Skin of body (tissue), 2 donors: ENCODE measurements around the gene SAGE1. TPM values are rescaled to one million over a fixed set of nuclear protein-coding genes. Genes with fewer than 3 reads are reported as not detected.
"Not testable (repeated sequence)": the region's sequence is repeated elsewhere in the genome, so short reads cannot be mapped to it uniquely, and the experiment has no call there.

ENCODE experiments used
- DNase-seq: peaks from one replicate; lab custom pipeline; 2025; lab: John Stamatoyannopoulos, UW
- total RNA-seq: library from RNA; depleted of rRNA; stranded (reverse); fragments of >200 nt; gene quantifications from one replicate; pipeline ENCODE4 v1.2.3, GENCODE V29; 2014

The SAGE1 gene, protein sequence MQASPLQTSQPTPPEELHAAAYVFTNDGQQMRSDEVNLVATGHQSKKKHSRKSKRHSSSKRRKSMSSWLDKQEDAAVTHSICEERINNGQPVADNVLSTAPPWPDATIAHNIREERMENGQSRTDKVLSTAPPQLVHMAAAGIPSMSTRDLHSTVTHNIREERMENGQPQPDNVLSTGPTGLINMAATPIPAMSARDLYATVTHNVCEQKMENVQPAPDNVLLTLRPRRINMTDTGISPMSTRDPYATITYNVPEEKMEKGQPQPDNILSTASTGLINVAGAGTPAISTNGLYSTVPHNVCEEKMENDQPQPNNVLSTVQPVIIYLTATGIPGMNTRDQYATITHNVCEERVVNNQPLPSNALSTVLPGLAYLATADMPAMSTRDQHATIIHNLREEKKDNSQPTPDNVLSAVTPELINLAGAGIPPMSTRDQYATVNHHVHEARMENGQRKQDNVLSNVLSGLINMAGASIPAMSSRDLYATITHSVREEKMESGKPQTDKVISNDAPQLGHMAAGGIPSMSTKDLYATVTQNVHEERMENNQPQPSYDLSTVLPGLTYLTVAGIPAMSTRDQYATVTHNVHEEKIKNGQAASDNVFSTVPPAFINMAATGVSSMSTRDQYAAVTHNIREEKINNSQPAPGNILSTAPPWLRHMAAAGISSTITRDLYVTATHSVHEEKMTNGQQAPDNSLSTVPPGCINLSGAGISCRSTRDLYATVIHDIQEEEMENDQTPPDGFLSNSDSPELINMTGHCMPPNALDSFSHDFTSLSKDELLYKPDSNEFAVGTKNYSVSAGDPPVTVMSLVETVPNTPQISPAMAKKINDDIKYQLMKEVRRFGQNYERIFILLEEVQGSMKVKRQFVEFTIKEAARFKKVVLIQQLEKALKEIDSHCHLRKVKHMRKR
- not detected for total RNA-seq

DNA sequence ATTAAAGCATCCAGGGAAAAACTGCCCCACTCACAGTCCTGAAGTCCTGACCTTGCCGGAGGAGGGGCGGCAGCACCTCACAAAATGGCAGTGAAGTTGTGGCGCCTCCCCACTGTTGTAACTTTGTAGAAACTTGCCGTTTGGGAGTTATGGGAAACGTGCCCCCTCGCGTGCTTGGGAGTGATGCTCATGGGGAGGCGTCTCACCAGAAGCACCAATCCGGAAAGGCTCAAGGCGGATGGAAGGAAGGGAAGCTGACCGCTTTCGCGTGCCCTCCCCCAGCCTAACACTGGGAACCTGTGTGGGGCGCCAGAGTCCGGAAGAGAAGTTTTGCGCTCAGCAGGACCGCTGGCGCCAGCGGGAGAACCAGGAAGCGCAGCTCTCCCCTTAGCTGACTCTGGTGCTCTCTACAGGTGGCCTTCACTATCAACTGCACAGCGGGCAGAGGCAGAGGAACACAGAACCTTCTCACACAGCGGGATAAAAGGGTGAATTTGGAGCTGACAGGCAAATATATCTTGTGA lies at the start of gene SAGE1, which contains the start of gene CT45A10:
Gene SAGE1, plus strand, starts transcription at position 423 of the 524 bp plus-strand sequence. CDS start 2,527 bp downstream, outside the sequence.
Gene CT45A10, minus strand, starts transcription at position 151 of the 524 bp plus-strand sequence. CDS start 8,100 bp downstream, outside the sequence.
- no peak for DNase-seq

DNA sequence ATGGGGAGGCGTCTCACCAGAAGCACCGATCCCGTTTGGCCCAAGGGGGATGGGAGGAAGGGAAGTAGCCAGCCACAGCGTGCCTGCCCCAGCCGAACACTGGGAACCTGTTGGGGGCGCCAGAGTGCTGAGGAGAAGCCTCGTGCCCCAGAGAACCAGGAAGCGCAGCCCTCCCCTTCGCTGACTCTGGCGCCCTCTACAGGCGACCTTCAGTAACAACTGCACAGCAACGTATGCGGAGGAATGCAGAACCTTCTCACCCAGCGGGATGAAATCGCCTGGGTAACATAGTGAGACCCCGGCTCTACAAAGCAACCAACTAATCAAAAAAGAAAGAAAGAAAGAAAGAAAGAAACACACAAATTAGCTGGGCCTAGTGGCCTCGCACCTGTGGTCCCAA lies 39.1 kb upstream of the SAGE1 start, which contains the start of gene CT45A8:
Gene CT45A8, minus strand, starts transcription at position 101 of the 400 bp plus-strand sequence. CDS start 3,755 bp downstream, outside the sequence.
- not testable (repeated sequence) for DNase-seq

DNA sequence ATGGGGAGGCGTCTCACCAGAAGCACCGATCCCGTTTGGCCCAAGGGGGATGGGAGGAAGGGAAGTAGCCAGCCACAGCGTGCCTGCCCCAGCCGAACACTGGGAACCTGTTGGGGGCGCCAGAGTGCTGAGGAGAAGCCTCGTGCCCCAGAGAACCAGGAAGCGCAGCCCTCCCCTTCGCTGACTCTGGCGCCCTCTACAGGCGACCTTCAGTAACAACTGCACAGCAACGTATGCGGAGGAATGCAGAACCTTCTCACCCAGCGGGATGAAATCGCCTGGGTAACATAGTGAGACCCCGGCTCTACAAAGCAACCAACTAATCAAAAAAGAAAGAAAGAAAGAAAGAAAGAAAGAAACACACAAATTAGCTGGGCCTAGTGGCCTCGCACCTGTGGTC lies 21.8 kb upstream of the SAGE1 start, which contains the start of gene CT45A9:
Gene CT45A9, minus strand, starts transcription at position 101 of the 400 bp plus-strand sequence. CDS start 3,751 bp downstream, outside the sequence.
- not testable (repeated sequence) for DNase-seq

GRCh38 chrX:135882741-135883140 lies 10.8 kb upstream of the SAGE1 start:
- not testable (repeated sequence) for DNase-seq

DNA sequence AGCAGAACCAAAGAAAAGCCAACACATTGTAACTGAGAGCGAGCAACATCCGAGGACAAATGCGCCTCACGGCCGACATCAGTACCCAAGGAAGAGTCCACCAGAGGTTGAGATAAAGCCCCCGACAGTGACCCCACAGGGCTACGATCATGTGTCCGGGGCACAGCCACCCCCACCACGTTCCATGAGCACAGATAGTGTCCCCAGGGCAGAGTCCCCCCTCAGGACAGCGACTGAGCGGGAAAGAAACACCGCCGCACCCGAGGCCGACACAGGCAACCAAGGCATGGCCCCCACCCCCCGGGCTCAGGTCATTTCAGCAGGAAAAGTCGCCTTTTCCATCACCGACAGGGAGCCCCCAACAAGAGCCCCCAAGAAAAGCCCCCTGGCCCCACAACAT lies 5.3 kb upstream of the SAGE1 start:
- DNase-seq: not testable (repeated sequence)

DNA sequence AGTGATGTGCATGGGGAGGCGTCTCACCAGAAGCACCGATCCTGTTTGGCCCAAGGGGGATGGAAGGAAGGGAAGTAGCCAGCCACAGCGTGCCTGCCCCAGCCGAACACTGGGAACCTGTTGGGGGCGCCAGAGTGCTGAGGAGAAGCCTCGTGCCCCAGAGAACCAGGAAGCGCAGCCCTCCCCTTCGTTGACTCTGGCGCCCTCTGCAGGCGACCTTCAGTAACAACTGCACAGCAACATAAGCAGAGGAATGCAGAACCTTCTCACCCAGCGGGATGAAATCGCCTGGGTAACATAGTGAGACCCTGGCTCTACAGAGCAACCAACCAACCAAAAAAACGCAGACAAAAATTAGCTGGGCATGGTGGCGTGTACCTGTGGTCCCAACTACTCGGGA lies 4.5 kb upstream of the SAGE1 start:
- not testable (repeated sequence) for DNase-seq

DNA sequence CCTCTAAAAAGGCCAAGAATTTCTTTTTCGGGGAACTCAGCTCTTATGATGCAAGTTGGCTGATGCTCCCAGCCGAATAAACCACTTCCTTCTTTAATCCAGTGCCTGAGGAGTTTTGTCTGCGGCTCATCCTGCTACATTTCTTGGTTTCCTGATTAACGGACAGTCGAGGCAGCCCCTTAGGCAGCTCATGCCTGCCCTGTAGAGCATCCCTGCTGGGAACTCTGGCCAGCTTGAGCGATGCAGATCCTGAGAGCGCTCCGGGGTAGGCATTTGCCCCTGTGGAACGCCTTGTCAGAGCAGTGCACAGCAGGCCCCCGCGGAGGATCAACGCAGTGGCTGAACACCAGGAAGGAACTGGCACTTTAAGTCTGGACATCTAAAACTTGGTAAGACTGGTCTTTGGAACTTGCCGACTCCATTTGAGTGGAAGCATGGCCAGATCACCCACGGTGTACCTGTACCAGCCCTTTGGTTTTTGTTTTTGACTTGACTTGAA lies 3.4 kb upstream of the SAGE1 start:
- DNase-seq: no peak

DNA sequence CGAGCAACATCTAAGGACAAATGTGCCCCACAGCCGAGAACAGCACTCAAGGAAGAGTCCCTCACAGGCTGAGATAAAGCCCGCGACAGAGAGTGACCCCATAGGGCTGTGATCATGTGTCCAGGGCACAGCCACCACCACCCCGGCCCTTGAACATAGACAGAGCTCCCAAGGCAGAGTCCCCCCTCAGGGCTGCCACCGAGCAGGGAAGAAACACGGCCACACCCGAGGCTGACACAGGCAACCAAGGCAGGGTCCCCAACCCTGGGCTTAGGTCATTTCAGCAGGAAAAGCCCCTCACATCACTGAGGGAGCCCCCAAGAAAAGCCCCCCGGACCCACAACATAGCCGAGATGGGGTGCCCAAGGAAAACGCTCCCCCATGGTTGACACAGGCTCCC lies 735 bp upstream of the SAGE1 start:
- DNase-seq: no peak

DNA sequence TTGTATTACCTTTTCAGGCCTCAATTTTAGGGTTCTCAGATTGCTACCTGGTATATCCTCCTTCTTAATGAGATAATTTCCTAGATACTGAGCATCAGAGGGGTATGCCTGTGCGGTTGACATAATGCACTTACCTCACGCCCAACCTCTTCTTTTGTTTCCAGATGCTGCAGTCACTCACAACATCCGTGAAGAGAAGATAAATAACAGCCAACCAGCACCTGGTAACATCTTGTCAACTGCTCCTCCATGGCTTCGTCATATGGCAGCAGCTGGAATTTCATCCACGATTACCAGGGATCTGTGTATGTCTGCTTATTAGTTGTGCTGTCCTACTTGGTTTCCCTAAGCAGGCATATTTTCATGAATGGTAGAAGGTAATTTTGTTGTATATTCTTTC lies 16.7 kb downstream of the SAGE1 start:
- no peak for DNase-seq

DNA sequence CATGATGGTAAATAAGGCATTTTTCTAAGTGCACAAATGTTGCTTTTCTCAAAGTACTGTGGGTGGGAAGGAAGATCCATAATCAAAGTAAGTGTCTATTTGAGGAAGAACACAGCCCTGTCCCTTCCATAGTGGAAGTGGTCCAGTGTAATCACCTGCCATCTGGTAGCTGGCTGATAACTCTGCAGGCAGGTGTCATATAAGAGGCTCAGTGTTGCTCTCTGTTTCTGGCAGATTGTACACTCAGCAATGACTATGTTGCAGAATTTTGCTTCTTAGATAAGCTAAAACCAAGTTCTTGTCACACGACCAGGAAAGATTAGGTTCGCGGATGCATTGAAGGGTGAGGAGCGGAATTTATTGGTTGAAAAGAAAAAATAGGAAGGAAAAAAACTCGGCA lies 20.9 kb downstream of the SAGE1 start:
- DNase-seq: no peak

DNA sequence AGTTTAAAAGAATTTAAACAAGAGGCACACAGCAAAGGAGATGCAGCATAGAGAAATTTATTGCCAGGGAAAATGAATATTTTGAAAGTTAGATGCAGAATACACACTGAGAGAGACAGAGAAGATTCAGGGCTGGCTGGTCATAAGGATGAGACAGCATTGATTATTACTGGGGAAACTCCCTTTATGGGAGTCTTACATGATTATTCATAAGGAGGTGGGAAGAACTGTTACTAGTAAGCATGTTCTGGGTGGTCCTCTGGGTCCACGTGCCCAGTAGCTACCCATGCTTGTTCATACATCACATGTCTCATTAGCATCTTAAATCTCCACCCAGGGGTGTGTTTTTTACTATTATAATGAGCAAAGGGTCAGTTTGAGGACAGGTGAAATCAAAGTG lies 27.0 kb downstream of the SAGE1 start:
- DNase-seq: not testable (repeated sequence)

- DNase-seq: no peak
Measured at GRCh38 chrX:135923353-135923752, 29.8 kb downstream of the SAGE1 start.

DNA sequence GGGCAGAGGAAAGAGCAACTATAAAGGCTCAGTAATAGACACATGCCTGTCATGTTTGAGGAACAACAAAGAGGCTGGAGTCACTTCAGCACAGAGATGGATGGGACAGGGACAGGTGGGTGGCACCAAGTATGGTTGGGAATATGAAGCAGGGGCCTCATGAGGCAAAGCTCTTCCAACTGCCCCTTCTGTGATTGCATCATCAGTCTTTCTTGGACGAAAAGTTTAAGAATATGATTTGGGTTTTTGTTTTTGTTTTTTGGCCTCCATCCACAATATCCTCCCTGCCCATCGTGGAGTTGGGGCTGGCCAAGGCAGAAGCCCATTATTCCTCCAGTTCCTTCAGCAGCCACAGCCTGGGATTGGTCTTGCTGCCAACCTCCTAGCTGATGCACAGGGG lies 34.4 kb downstream of the SAGE1 start:
- DNase-seq: no peak

DNA sequence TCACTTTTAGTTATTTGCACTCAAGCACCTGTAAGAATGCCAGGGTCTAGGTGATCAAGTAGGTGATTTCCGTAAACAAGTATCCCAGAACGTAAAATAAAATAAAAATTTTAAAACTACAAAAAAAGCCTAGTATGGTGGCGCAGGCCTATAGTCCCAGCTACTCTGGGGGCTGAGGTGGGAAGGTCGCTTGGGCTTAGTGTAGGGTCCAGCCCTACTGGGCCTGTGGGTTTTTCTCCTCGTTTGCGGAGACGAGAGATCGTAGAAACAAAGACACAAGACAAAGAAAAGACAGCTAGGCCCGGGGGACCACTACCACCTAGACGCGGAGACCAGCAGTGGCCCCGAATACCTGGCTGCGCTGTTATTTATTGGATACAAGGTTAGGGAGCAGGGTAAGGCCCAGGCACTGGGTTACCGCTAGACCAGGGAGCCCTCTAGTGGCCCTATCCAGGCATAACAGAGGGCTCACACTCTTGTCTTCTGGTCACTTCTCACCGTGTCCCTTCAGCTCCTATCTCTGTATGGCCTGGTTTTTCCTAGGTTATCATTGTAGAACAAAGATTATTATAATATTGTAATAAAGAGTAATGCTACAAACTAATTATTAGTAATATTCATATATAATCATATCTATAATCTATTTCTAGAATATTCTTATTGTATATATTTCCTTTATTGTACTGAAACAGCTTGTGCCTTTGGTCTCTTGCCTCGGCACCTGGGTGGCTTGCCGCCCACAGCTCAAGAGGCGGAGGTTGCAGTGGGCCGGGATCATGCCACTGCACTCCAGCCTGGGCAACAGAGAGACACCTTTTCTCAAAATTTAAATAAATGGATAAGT lies 38.4 kb downstream of the SAGE1 start:
- DNase-seq: no peak

DNA sequence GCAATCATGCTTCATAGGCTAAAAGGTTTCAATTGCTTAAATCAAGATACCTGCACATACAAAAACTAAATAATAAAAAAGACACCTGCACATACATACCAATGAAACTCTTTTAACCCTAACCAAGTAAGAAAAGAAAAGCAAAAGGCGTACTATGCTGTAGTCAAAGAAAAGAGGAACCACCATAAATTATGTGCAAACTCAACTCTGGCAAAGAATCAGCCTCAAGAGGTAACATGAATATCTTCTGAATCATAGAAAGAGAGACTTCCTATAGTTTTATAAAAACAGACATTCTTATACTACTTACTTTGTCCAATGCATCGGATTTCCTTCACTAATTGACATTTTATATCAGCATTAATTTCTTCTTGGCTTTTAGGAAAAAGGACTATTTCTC lies 51.0 kb downstream of the SAGE1 start:
- DNase-seq: no peak

DNA sequence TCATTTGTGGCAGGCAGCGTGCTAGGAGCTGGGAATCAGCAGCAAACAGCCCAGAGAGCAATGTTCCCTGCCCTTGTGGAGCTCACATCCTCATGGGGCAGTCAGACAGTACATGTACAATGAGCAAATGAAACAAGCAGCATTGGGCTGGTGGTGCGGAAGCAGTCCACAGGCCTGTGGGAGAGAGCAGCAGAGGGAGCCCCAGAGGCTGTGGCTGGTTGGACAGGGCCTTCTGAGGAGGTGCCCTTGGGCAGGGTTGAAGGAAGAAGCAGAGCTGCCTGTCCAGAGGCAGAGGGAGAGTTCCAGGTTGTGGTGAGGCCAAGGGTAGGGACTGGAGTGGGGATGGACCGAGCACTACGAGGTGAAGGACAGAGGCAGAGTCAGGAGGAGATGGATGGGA lies 57.8 kb downstream of the SAGE1 start:
- DNase-seq: no peak
